Subcutaneous abdominal adipose tissue (tissue), 5 donors: ENCODE results near the gene FZD8.
A peak's percentile ranks its signal among the peaks of the same experiment; 100 is the strongest.

ENCODE experiments used
- H3K27ac ChIP-seq: one replicate; pipeline ENCODE4 v1.7.0; 2013; ENCODE audit warnings: low read depth, mild to moderate bottlenecking, inconsistent platforms, low read length, moderate library complexity
- H3K27me3 ChIP-seq, 5 donors: one replicate each; pipeline ENCODE4 v1.7.0; 2013; ENCODE audit warnings: low read length in 5 of 5, inconsistent platforms in 1 of 5; ENCODE audit not compliant: control insufficient read depth in 5 of 5, insufficient read depth in 4 of 5
- H3K36me3 ChIP-seq, 5 donors: one replicate each; pipeline ENCODE4 v1.7.0; 2013; ENCODE audit warnings: low read length in 5 of 5; ENCODE audit not compliant: control insufficient read depth in 5 of 5, insufficient read depth in 5 of 5
- H3K4me1 ChIP-seq, 5 donors: one replicate each; pipeline ENCODE4 v1.7.0; 2013; ENCODE audit warnings: low read length in 5 of 5, mild to moderate bottlenecking in 3 of 5, moderate library complexity in 1 of 5; ENCODE audit not compliant: control insufficient read depth in 5 of 5, insufficient read depth in 5 of 5
- H3K4me3 ChIP-seq, 5 donors: one replicate each; pipeline ENCODE4 v1.7.0; 2013; ENCODE audit warnings: low read length in 5 of 5, low read depth in 1 of 5
- H3K9ac ChIP-seq, 5 donors: one replicate each; pipeline ENCODE4 v1.7.0; 2013; ENCODE audit warnings: low read length in 5 of 5, mild to moderate bottlenecking in 4 of 5, moderate library complexity in 3 of 5
- H3K9me3 ChIP-seq, 5 donors: one replicate each; pipeline ENCODE4 v1.7.0; 2013; ENCODE audit warnings: low read length in 5 of 5; ENCODE audit not compliant: control insufficient read depth in 5 of 5
- donor health status: healthy.
- donor health status: healthy.
- donor health status: healthy.
- donor health status: healthy.
- donor health status: healthy.

FZD8 gene

DNA sequence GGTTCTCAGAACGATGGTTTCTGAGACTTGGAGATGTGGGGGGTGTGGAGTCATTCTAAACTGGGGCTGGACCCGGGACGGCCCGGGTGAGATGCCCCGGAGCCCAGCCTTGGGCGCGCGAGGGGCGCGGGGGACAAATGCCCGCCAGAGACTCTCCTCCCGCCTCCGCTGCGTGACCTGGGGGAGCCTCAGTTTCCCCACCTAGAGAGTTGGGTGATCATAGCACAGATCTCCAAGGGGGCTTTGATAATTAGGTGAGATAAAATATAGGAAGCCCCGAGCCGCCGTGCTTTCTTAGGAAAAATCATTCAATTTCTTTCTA is 658 bp upstream of the FZD8 start:
- Histone ChIP-seq H3K36me3 (peaks cover 0 to 5% (median 0%) of the 10 kb centered on the region in 5 donors), H3K27me3 (peaks cover 0 to 2% (median 0%) of the 10 kb centered on the region in 5 donors), H3K4me1 (peaks cover 0 to 48% (median 43%) of the 10 kb centered on the region in 5 donors), H3K9ac (peak overlapping the region in 2 of 5 donors; percentile 62 to 66), H3K4me3 (peak overlapping the region; percentile 61 to 92 (median 86)), H3K9me3 (peaks cover 0 to 4% (median 0%) of the 10 kb centered on the region in 5 donors), H3K27ac (no peak overlapping the region)

DNA sequence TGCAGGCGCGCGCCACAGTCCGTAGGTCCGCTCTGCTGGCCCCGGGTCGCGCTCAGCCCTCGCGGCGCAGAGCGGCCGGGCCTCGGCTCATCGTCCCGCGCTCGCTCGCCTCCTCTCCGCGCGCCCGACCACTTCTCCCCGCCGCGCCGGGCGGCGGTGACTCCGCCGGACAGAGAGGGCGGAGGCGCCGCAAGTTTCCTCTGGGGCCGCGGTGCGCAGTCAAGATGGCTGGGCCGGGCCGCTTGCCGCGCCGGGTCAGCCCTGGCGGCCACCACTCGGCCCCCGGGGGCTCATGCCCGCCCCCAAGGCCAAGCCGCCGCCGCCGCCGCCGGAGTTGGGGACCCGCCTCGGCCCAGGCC is 441 bp downstream of the FZD8 start:
- Histone ChIP-seq H3K27me3 (peaks cover 0 to 2% (median 0%) of the 10 kb centered on the region in 5 donors), H3K4me1 (peaks cover 0 to 55% (median 50%) of the 10 kb centered on the region in 5 donors), H3K4me3 (peak overlapping the region in 4 of 5 donors; percentile 86 to 92 (median 88)), H3K9ac (peak overlapping the region in 4 of 5 donors; percentile 51 to 69 (median 55)), H3K9me3 (no peaks in the 10 kb centered on the region), H3K27ac (peak overlapping the region; percentile 69), H3K36me3 (peaks cover 0 to 5% (median 0%) of the 10 kb centered on the region in 5 donors)

DNA sequence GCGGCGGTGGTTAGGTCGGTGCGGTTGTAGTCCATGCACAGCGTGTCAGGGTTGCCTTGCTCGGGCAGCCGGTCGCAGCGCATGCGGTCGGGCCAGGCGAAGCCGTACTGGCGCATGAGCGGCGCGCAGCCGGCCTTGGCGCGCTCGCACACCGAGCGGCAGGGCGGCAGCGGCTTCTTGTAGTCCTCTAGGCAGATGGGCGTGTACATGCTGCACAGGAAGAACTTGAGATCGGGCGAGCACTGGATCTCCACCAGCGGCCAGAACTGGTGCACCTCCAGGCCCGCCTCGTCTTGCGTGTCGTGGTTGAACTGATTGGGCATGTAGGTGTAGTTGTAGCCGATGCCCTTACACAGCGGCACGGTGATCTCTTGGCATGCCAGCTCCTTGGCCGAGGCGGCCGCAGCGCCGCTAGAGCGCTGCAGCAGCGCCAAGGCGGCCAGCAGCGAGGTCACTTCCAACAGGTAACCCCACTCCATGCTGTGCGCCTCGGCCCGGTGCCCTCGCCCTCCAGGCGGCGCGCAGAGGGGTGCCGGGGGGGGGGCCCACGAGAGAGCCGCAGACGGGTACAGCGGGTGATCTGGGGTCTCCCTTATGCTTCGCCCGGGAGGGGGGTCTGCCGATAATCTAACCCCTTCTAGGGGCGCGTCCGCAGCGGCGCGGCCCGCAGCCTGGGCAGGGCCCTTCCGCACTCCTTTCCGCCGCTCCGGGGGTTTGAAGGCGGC is 983 bp downstream of the FZD8 start:
- Histone ChIP-seq H3K9ac (peak overlapping the region in 4 of 5 donors; percentile 51 to 69 (median 55)), H3K4me1 (peaks cover 0 to 55% (median 50%) of the 10 kb centered on the region in 5 donors), H3K4me3 (peak overlapping the region; percentile 38 to 92 (median 86)), H3K27me3 (peaks cover 0 to 2% (median 0%) of the 10 kb centered on the region in 5 donors), H3K27ac (peak overlapping the region; percentile 69), H3K9me3 (no peaks in the 10 kb centered on the region), H3K36me3 (peaks cover 0 to 5% (median 0%) of the 10 kb centered on the region in 5 donors)

DNA sequence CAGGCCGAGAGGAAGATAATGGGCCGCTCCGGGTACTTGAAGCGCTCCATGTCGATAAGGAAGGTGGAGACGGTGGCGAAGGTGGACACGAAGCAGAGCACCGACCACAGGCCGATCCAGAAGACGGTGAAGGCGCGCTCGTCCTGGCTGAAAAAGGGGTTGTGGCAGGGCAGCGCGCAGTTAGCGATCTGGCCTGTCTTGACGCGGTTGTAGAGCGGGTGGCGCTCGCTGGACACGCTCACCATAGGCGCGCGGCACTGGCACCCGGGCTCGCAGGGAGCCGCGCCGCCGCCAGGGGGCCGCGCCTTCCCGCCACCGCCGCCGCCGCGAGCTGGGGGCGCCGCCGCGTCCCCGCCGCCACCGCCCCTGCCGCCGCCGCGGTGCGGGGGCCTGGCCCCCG is 1.6 kb downstream of the FZD8 start:
- Histone ChIP-seq H3K4me3 (peak overlapping the region; percentile 70 to 88 (median 74)), H3K9ac (peak overlapping the region in 1 of 5 donors; percentile 62)

DNA sequence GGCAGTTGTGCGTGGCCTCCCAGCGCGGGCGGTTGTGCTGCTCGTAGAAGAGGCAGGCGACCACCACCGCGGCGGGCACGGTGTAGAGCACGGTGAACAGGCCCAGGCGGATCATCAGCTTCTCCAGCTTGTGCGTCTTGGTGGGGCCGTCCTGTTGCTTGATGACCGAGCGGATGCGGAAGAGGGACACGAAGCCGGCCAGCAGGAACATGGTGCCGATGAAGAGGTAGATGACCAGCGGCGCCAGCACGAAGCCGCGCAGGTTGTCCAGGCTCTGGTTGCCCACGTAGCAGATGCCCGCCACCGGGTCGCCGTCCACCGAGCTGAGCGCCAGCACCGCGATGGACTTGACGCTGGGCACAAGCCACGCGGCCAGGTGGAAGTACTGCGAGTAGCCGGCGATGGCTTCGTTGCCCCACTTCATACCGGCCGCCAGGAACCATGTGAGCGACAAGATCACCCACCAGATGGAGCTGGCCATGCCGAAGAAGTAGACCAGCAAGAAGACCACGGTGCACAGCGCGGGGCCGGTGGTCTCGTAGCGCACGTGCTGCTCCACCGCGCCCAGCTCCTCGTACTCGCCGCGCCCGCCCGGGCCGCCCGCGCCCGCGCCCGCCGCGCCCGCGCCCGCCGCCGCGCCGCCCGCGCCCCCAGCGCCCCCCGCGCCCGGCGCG is 2.2 kb downstream of the FZD8 start:
- Histone ChIP-seq H3K27ac (no peak overlapping the region), H3K4me1 (peaks cover 0 to 61% (median 55%) of the 10 kb centered on the region in 5 donors), H3K4me3 (peak overlapping the region in 4 of 5 donors; percentile 70 to 88 (median 76)), H3K9ac (no peak overlapping the region), H3K9me3 (no peaks in the 10 kb centered on the region), H3K36me3 (peaks cover 0 to 5% (median 0%) of the 10 kb centered on the region in 5 donors), H3K27me3 (peaks cover 0 to 2% (median 0%) of the 10 kb centered on the region in 5 donors)

More for the DNA sequence above, 1.6 kb downstream of the FZD8 start:
- Histone ChIP-seq H3K36me3 (peaks cover 0 to 5% (median 0%) of the 10 kb centered on the region in 5 donors), H3K27ac (no peak overlapping the region), H3K4me1 (peaks cover 0 to 61% (median 55%) of the 10 kb centered on the region in 5 donors), H3K9me3 (no peaks in the 10 kb centered on the region), H3K27me3 (peaks cover 0 to 2% (median 0%) of the 10 kb centered on the region in 5 donors)

DNA sequence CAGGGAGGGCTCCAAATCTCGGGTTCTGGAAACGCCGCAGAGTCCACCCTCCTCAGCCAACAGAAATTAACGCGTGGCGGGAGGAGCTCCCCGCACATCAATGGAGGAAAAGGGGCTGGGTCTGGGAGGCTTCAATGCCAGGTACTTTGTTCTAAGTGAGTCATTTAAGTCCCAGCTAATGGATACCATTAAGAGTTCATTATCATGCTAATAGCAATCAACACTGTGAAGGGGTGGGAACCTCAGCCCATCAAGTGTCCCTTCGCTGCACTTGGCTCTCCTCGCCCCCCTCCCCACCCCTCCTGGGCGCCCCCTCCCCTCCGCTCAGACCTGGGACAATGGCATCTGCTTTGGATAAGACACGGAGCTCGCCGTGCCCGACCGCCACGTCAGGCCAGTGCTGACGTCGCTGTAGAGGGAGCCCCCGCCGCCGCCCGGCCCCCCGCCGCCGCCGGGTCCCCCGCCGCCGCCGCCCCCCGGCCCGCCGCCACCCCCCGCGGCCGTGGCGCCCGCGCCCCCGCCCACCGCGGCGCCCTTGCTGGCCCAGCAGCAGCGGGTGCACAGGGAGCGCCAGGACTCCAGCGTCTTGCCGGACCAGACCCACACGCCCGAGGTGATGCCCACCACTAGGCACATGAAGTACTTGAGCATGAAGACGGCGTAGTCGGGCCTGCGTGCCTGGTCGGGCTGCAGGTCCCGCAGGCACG is 2.9 kb downstream of the FZD8 start:
- Histone ChIP-seq H3K9me3 (no peaks in the 10 kb centered on the region), H3K36me3 (peaks cover 0 to 5% (median 0%) of the 10 kb centered on the region in 5 donors), H3K27me3 (peaks cover 0 to 2% (median 0%) of the 10 kb centered on the region in 5 donors), H3K4me3 (peak overlapping the region in 4 of 5 donors; percentile 58 to 88 (median 70)), H3K4me1 (peaks cover 0 to 57% (median 50%) of the 10 kb centered on the region in 5 donors), H3K9ac (no peak overlapping the region), H3K27ac (no peak overlapping the region)

DNA sequence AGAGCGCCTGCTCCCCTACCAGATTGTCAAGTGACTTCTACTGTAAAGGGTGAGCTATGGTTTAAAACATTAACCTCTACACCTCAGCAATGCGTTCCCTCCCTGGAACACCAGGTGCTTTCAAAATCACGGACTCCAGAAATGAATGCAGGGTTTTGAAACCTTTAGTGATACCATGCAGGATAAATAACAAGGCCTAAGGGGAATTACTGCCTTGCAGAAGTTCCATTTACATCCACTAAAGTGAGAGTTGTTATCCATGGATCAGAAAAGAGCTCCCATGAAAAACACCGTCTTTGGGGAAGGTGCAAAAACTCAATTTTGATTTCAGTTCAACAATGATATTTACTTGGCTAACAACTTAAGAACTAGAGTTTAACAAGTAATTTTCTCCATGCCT is 4.0 kb downstream of the FZD8 start:
- Histone ChIP-seq H3K27ac (no peak overlapping the region), H3K4me1 (peaks cover 0 to 48% (median 39%) of the 10 kb centered on the region in 5 donors), H3K4me3 (no peak overlapping the region), H3K9ac (no peak overlapping the region), H3K9me3 (no peaks in the 10 kb centered on the region), H3K36me3 (peaks cover 0 to 5% (median 0%) of the 10 kb centered on the region in 5 donors), H3K27me3 (peaks cover 0 to 2% (median 0%) of the 10 kb centered on the region in 5 donors)

DNA sequence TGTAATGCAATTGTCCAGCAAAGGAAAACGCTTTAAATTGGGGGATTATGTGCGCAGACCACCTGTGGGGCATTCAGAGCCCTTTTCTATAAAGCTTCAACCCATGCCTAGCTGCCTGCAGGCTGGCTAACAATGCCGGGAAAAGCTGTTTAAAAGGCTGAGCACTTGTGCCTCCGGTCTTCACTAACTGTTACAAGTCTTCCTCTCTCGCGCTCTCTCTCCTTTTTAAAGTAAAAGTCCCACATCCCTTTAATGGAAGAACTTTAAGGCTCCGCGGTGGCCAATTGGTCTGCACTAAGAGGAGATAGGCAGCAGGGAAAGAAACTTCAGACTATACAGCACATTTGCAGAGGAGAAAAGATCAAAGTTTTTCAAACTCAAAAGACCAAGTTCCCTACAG is 4.6 kb downstream of the FZD8 start:
- no peak overlapping the region for H3K27ac ChIP-seq
- no peaks in the 10 kb centered on the region for H3K9me3 ChIP-seq
- no peak overlapping the region for H3K4me3 ChIP-seq
- peaks cover 0 to 5% (median 0%) of the 10 kb centered on the region in 5 donors for H3K36me3 ChIP-seq
- H3K27me3 ChIP-seq, result peaks cover 0 to 2% (median 0%) of the 10 kb centered on the region in 5 donors
- no peak overlapping the region for H3K9ac ChIP-seq
- peaks cover 0 to 42% (median 33%) of the 10 kb centered on the region in 5 donors for H3K4me1 ChIP-seq

DNA sequence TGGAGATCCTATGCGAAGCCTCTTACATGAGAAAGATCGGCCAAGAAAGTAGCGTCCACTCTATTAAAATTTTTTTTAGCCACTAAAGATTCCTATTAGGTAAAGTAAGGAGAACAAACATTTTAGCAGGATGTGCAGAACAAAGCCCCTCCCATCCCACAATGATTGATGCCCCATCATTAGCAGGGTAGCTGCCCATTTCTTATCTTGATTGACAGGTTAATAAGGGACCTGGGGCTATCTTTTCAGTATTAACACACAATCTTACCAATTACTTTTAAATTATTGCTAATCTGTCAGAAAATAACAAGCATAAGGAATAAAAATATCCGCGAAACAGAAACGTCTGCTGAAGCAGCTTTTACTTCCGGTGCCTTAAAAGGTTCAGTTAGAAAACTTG is 5.1 kb downstream of the FZD8 start:
- Histone ChIP-seq H3K27me3 (peaks cover 0 to 2% (median 0%) of the 10 kb centered on the region in 5 donors), H3K4me1 (peaks cover 0 to 39% (median 28%) of the 10 kb centered on the region in 5 donors), H3K36me3 (peaks cover 0 to 5% (median 0%) of the 10 kb centered on the region in 5 donors), H3K4me3 (no peak overlapping the region), H3K9me3 (no peaks in the 10 kb centered on the region), H3K9ac (no peak overlapping the region), H3K27ac (no peak overlapping the region)
